Measurements from ENCODE around the gene NDUFS7.

- TF ChIP-seq, protein P1, sequence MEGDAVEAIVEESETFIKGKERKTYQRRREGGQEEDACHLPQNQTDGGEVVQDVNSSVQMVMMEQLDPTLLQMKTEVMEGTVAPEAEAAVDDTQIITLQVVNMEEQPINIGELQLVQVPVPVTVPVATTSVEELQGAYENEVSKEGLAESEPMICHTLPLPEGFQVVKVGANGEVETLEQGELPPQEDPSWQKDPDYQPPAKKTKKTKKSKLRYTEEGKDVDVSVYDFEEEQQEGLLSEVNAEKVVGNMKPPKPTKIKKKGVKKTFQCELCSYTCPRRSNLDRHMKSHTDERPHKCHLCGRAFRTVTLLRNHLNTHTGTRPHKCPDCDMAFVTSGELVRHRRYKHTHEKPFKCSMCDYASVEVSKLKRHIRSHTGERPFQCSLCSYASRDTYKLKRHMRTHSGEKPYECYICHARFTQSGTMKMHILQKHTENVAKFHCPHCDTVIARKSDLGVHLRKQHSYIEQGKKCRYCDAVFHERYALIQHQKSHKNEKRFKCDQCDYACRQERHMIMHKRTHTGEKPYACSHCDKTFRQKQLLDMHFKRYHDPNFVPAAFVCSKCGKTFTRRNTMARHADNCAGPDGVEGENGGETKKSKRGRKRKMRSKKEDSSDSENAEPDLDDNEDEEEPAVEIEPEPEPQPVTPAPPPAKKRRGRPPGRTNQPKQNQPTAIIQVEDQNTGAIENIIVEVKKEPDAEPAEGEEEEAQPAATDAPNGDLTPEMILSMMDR (IDR thresholded peaks at IDR 0.05): no peak
- TF ChIP-seq ZFX (IDR thresholded peaks at IDR 0.05; ENCODE audit: borderline replicate concordance): no peak
Observed at GRCh38 chr19:1399745-1400144, 16.0 kb downstream of the NDUFS7 start.

Measured in 22Rv1 (cell line).